Keratinocyte (primary cell): ENCODE measurements around the gene BOC.

ENCODE experiments used
- CTCF ChIP-seq, 3 experiments: IDR thresholded peaks in 1 of 3; conservative IDR thresholded peaks in 1 of 3; optimal IDR thresholded peaks in 1 of 3; 2 replicates in 2 of 3; 3 replicates in 1 of 3; pipeline versions ENCODE3 to v1.5.1; 2011; ENCODE audit warnings: low read length in 3 of 3, mild to moderate bottlenecking in 3 of 3, moderate library complexity in 2 of 3, control low read depth in 1 of 3, inconsistent platforms in 1 of 3; ENCODE audit not compliant: insufficient read depth in 2 of 3; ENCODE audit errors: extremely low read depth in 1 of 3
- EZH2 ChIP-seq: IDR thresholded peaks from one replicate; pipeline ENCODE4 v1.6.1; 2012; ENCODE audit warnings: inconsistent platforms, mild to moderate bottlenecking, low read length, moderate library complexity

GRCh38 chr3:113275929-113276750 lies 64.8 kb downstream of the BOC start:
- no peak for TF ChIP-seq CTCF (optimal IDR thresholded peaks at IDR 0.05 in 1 of 3, IDR thresholded peaks at IDR 0.05 in 1 of 3, conservative IDR thresholded peaks at IDR 0.05 in 1 of 3; ENCODE audit: extremely low read depth in 1 of 3, insufficient read depth in 2 of 3, low read length in 3 of 3)
- no peak for TF ChIP-seq EZH2
